Measurements from ENCODE around the gene GGT6.
"Not testable (repeated sequence)": the region's sequence is repeated elsewhere in the genome, so short reads cannot be mapped to it uniquely, and the experiment has no call there.

Gene GGT6

GRCh38 chr17:4596636-4597380 is 36.4 kb upstream of the GGT6 start:
- TF ChIP-seq CTCF (IDR thresholded peaks at IDR 0.05; ENCODE audit: extremely low read depth, missing control alignments): no peak
- no peak for DNase-seq (ENCODE audit: low spot score)

- DNase-seq (ENCODE audit: low spot score): not testable (repeated sequence)
These were observed 35.4 kb upstream of the GGT6 start for GRCh38 chr17:4595685-4596342.

GRCh38 chr17:4594931-4595684 is 34.7 kb upstream of the GGT6 start:
- peak; percentile 69 for DNase-seq (ENCODE audit: low spot score)
- TF ChIP-seq CTCF (IDR thresholded peaks at IDR 0.05; ENCODE audit: extremely low read depth, missing control alignments): peak; percentile 29

GRCh38 chr17:4594406-4594805 is 34.0 kb upstream of the GGT6 start:
- no peak for TF ChIP-seq CTCF (IDR thresholded peaks at IDR 0.05; ENCODE audit: extremely low read depth, missing control alignments)
- DNase-seq (ENCODE audit: low spot score): no peak

- no peak for TF ChIP-seq CTCF (IDR thresholded peaks at IDR 0.05; ENCODE audit: extremely low read depth, missing control alignments)
- no peak for DNase-seq (ENCODE audit: low spot score)
These were observed 32.6 kb upstream of the GGT6 start for GRCh38 chr17:4593021-4593421.

GRCh38 chr17:4592240-4593005 is 32.0 kb upstream of the GGT6 start:
- no peak for DNase-seq (ENCODE audit: low spot score)
- TF ChIP-seq CTCF (IDR thresholded peaks at IDR 0.05; ENCODE audit: extremely low read depth, missing control alignments): no peak

- TF ChIP-seq CTCF (IDR thresholded peaks at IDR 0.05; ENCODE audit: extremely low read depth, missing control alignments): no peak
- no peak for DNase-seq (ENCODE audit: low spot score)
These were observed 31.2 kb upstream of the GGT6 start for GRCh38 chr17:4591529-4591928.

Data from GM20000 (cell line).